HG03354 (cell line): ENCODE results near the gene MUC6.
"Not testable (repeated sequence)": the region's sequence is repeated elsewhere in the genome, so short reads cannot be mapped to it uniquely, and the experiment has no call there.

Experiments used
- ATAC-seq: cut with Tn5 transposase; IDR thresholded peaks from one replicate; pipeline ENCODE4 v1.9.1; 2021; ENCODE audit warnings: mild to moderate bottlenecking; ENCODE audit not compliant: unreplicated experiment, poor library complexity, severe bottlenecking

The MUC6 gene

GRCh38 chr11:1026163-1026450 is 10.4 kb downstream of the MUC6 start:
- no peak for ATAC-seq

- no peak for ATAC-seq
Measured at GRCh38 chr11:1025410-1026162, 10.9 kb downstream of the MUC6 start.

- ATAC-seq = no peak
Measured at GRCh38 chr11:1024597-1025409, 11.7 kb downstream of the MUC6 start.

GRCh38 chr11:1023811-1024596 is 12.5 kb downstream of the MUC6 start:
- no peak for ATAC-seq

GRCh38 chr11:1022908-1023810 is 13.4 kb downstream of the MUC6 start:
- ATAC-seq = no peak

GRCh38 chr11:1022411-1022810 is 14.1 kb downstream of the MUC6 start:
- no peak for ATAC-seq

DNA sequence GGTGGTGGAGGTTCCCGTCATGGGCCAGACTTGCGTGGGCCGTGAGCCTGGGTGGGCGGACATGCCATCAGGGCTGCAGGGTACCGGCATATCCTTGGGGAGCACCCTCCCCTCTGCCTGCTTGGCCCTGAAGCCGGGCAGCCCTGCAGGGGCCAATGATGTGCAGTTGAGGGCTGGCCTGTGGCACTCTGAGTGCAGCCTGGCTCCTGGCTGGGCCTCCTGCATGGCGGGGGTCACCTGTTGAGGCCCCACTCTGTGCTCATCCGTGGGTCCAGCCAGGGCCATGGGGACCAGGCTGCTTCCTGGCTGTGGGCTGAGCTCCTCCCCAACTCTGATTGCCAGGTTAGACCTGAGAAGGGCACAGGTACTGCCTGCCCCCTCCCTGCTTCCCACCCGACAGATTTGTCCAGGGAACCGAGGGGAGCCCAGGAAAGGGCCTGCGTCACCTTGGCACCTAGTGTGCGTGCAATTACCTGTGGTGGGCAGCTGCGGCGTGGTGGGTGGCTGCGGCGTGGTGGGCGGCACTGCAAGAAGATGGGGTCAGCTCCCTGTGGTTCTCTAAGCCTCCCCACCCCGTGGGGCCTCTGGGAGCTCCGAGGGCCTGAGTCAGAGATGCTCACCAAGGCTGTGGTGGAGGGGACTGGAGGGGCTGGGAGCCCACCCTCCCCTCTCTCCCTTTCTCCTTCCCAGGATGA is 16.2 kb downstream of the MUC6 start:
- ATAC-seq = no peak

- no peak for ATAC-seq
Measured at GRCh38 chr11:1019321-1019910, 17.1 kb downstream of the MUC6 start.

GRCh38 chr11:1018091-1018490 is 18.4 kb downstream of the MUC6 start:
- no peak for ATAC-seq

- ATAC-seq = no peak
Measured at GRCh38 chr11:1017269-1018005, 19.1 kb downstream of the MUC6 start.

- ATAC-seq = not testable (repeated sequence)
Measured at GRCh38 chr11:1016610-1017126, 19.9 kb downstream of the MUC6 start.

- ATAC-seq = no peak
Measured at GRCh38 chr11:1015826-1016545, 20.5 kb downstream of the MUC6 start.

DNA sequence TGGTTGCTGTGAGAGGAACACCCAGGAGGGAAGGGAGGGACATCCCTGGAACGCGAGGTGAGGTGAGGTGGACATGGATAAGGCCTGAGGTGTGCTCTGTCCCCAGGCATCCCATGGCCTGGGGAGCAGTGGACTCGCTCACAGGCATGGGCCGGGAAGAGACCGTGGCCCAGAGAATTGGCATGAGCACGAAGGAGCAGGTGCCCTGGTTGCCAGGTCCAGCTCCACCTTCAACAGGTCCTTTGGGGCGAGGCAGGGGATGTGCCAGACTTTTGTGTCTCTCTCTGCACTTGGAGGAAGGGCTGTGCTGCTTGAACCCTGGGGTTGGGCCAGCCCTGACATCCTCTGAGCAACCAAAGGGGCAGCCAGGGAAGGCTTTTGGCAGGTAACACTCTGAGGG is 21.5 kb downstream of the MUC6 start:
- ATAC-seq = no peak

DNA sequence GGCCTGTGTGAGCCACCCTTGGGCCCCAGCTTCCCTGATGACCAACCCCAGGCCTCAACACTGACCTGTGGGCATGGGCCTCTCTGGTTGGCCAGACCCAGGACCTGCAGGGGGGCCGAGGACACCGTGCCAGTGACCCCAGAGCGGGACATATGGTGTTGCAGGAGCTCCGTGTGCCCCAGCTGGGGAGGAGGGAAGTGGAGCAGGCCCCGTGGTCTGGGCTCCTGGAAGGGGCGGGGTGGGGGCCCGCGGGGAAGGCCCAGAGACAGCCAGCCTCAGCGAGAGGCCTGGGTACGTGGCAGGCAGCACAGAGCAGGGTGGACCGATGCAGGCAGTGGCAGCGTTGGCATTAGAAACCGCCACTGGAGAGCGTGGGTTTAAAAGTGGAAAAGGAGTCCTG is 22.2 kb downstream of the MUC6 start:
- no peak for ATAC-seq

DNA sequence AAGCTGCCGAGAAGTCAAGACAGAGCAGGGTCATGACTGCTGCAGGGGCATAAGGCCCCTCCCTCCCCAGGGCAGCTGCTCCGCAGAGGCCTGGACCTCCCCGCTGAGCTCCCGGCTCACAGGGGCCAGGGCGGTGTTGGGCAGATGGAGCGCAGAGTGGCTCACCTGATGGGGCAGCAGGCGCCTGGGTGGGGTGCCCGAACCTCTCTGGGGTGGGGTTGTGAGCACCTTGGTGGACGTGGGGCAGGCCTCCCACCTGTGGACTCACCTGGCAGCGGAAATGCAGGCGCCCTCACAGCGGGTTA is 22.9 kb downstream of the MUC6 start:
- ATAC-seq = no peak

DNA sequence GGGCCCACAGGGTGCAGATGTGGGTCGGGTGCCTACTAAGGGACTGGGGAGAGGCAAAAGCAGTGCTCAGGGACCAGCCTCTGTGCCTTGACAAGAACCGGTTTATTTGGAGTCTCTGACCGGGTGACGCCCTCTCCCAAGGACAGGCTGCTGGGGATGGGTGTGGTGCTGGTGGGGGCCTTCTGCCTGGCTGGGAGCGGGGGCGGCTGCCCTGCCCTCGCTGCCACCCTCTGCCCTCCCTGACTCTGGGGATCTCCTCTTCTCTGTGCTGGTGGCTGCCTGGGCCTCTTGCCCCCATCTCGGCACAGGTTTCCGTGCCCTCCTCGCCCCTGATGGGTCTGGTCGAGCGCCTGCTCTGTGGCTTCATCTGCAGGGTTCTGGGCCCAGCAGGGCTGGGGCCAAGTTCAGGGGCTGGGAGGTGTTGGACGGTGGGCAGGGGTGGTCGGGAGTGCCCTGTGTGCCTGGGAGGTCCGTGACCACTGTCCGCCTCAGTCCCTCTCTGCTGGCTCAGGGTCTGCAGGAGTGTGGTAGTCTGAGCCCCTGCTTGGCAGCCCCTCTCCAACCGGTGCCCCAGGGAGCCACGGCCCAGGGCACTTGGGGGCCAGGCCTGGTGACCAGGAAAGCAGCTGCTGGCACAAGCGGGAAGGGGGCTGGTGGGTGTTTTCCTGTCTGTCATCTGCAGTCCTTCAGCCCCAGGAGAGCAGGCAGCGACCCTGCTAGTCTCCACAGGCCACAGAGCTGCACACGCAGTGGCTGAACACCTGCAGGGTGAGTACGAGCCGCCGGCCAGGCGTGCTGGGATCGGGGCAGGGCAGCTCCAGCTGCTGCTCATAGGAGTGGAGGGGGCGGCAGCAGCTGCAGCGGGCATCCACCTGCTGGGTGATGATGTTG is 23.5 kb downstream of the MUC6 start:
- ATAC-seq = no peak
